GM21723 (cell line): ENCODE data around the gene SLC28A1.

ENCODE experiments used
- ATAC-seq: cut with Tn5 transposase; IDR thresholded peaks from one replicate; pipeline ENCODE4 v1.9.1; 2021; ENCODE audit warnings: mild to moderate bottlenecking, moderate library complexity; ENCODE audit not compliant: unreplicated experiment

SLC28A1 gene

GRCh38 chr15:84988909-84989644, 104.6 kb downstream of the SLC28A1 start:
- ATAC-seq = no peak

GRCh38 chr15:84990507-84990906, 106.0 kb downstream of the SLC28A1 start:
- ATAC-seq = no peak

- no peak for ATAC-seq
Measured at GRCh38 chr15:84991014-84991712, 106.7 kb downstream of the SLC28A1 start.

DNA sequence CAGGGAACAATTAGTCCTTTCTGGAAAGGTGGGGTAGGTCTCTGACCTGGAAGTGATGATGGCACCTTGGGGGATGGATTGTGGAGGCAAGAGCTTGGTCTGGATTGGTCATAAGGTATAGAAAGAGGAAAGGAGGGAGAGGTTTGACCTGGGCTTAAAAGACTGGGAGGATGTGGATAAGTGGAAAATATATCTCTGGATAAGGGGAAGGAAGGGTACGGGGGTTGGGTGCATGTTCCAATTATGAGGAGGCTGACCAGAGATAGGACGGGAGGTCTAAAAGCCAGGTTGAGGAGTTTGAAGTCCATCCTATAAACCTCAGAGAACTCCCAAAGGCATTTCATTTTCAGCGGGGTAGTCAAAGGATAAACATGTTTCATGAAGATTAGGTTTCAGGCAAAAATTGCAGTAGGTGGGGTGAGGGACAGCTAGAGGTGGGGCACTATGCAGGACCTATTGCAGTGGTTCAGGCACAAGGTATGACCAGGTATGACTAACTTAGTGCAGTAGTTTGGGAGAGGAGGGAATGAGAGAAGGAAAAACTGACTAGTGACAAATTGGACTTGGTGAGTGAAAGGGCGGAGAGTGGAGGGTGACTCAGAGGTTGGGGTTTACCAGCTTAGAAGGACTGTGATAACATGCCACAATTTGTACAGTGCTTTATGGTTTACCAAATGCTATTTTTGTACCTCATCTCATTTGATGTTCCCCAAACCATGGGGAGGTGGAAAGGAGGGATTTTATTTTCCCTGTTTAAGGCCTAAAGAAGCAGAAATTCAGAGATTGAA, 107.9 kb downstream of the SLC28A1 start:
- ATAC-seq = no peak
